SU-DHL-6 (cell line): ENCODE data around the gene TLCD3B.
"Not testable (repeated sequence)": the region's sequence is repeated elsewhere in the genome, so short reads cannot be mapped to it uniquely, and the experiment has no call there.

ENCODE experiments used
- H2AFZ ChIP-seq: fragments of 200-600 bp; sonication (generic); 2 replicates; pipeline ENCODE4 v1.6.1; 2014; ENCODE audit warnings: low read depth, mild to moderate bottlenecking, moderate library complexity, mixed read lengths, antibody characterized with exemption, low read length; ENCODE audit not compliant: severe bottlenecking
- H3F3A ChIP-seq: fragments of 200-600 bp; shearing (Covaris generic); 2 replicates; pipeline ENCODE4 v1.6.0; 2016; ENCODE audit warnings: antibody characterized with exemption, mild to moderate bottlenecking; ENCODE audit not compliant: insufficient read depth
- H3K27ac ChIP-seq: fragments of 200-600 bp; sonication (generic); 2 replicates; pipeline ENCODE4 v1.5.1; 2016; ENCODE audit warnings: low read depth, mild to moderate bottlenecking, low read length, moderate library complexity, mixed read lengths
- H3K27me3 ChIP-seq: fragments of 200-600 bp; sonication (generic), shearing (Covaris generic); 2 replicates; pipeline ENCODE4 v1.6.0; 2014; ENCODE audit warnings: mild to moderate bottlenecking, low read length
- H3K36me3 ChIP-seq: fragments of 200-600 bp; sonication (generic); 2 replicates; pipeline ENCODE4 v1.6.1; 2014; ENCODE audit warnings: mild to moderate bottlenecking, low read length, mixed read lengths
- H3K4me2 ChIP-seq: fragments of 300-600, 200-600 bp; shearing (Covaris generic), sonication (generic); 2 replicates; pipeline ENCODE4 v1.6.0; 2014; ENCODE audit warnings: low read length, low read depth, mild to moderate bottlenecking; ENCODE audit not compliant: poor library complexity, severe bottlenecking
- H3K4me3 ChIP-seq: fragments of 200-600 bp; sonication (generic); 2 replicates; pipeline ENCODE4 v1.5.1; 2014; ENCODE audit warnings: antibody characterized with exemption, low read length, mild to moderate bottlenecking, mixed read lengths; ENCODE audit not compliant: insufficient read depth, poor library complexity, severe bottlenecking
- H3K79me2 ChIP-seq: fragments of 200-600 bp; sonication (generic); 2 replicates; pipeline ENCODE4 v1.6.1; 2014; ENCODE audit warnings: mild to moderate bottlenecking, low read length, moderate library complexity; ENCODE audit not compliant: insufficient read depth
- H3K9ac ChIP-seq: fragments of 200-600 bp; sonication (generic); 2 replicates; pipeline ENCODE4 v1.7.0; 2014; ENCODE audit warnings: mild to moderate bottlenecking, low read length
- H3K9me2 ChIP-seq: fragments of 200-600 bp; sonication (generic); replicated peaks from 2 replicates; pipeline ENCODE4 v1.6.1; 2014; ENCODE audit warnings: low read length; ENCODE audit not compliant: insufficient read depth
- H3K9me3 ChIP-seq: fragments of 200-600 bp; sonication (generic); 2 replicates; pipeline ENCODE4 v1.6.1; 2014; ENCODE audit warnings: low read length, mixed read lengths; ENCODE audit not compliant: insufficient read depth
- H4K20me1 ChIP-seq: fragments of 200-600 bp; sonication (generic); 2 replicates; pipeline ENCODE4 v1.6.1; 2014; ENCODE audit warnings: low read depth, mild to moderate bottlenecking, antibody characterized with exemption, low read length, moderate library complexity, mixed read lengths
- CTCF ChIP-seq: fragments of 200-600 bp; sonication (generic); IDR thresholded peaks from one replicate; pipeline ENCODE4 v1.5.1; 2017; ENCODE audit warnings: antibody characterized with exemption, mild to moderate bottlenecking, low read length, moderate library complexity; ENCODE audit not compliant: insufficient read depth, poor library complexity, severe bottlenecking
- EZH2phosphoT487 ChIP-seq: fragments of 200-600 bp; sonication (generic), shearing (Covaris generic); conservative IDR thresholded peaks from 2 replicates; pipeline ENCODE4 v1.6.1; 2018; ENCODE audit warnings: mild to moderate bottlenecking, antibody characterized with exemption, low read length, moderate library complexity, mixed read lengths

TLCD3B gene

GRCh38 chr16:30046588-30046987 lies 15.5 kb upstream of the TLCD3B start:
- Histone ChIP-seq H3K79me2 (no peaks in the 10 kb centered on the region), H3K9me3 (no peaks in the 10 kb centered on the region), H3K4me2 (no peak overlapping the region), H4K20me1 (no peaks in the 10 kb centered on the region), H3K9me2 (no peaks in the 10 kb centered on the region), H3K4me3 (no peak overlapping the region), H3K27me3 (no peaks in the 10 kb centered on the region), H3K36me3 (no peaks in the 10 kb centered on the region), H3K9ac (no peak overlapping the region), H3F3A (no peaks in the 10 kb centered on the region), H2AFZ (no peak overlapping the region), H3K27ac (no peak overlapping the region)
- TF ChIP-seq EZH2phosphoT487 (no peak), CTCF (no peak)

GRCh38 chr16:30046178-30046577 lies 15.1 kb upstream of the TLCD3B start:
- no peak overlapping the region for H3K4me3 ChIP-seq
- no peaks in the 10 kb centered on the region for H3F3A ChIP-seq
- no peak overlapping the region for H3K27ac ChIP-seq
- H2AFZ ChIP-seq, result no peak overlapping the region
- TF ChIP-seq EZH2phosphoT487 (no peak), CTCF (no peak)
- H3K9me3 ChIP-seq, result no peaks in the 10 kb centered on the region
- no peaks in the 10 kb centered on the region for H3K27me3 ChIP-seq
- H3K4me2 ChIP-seq, result no peak overlapping the region
- H3K9me2 ChIP-seq, result no peaks in the 10 kb centered on the region
- no peaks in the 10 kb centered on the region for H3K36me3 ChIP-seq
- no peaks in the 10 kb centered on the region for H3K79me2 ChIP-seq
- H4K20me1 ChIP-seq, result no peaks in the 10 kb centered on the region
- H3K9ac ChIP-seq, result no peak overlapping the region

- no peaks in the 10 kb centered on the region for H4K20me1 ChIP-seq
- no peaks in the 10 kb centered on the region for H3F3A ChIP-seq
- H3K79me2 ChIP-seq, result no peaks in the 10 kb centered on the region
- H3K9me2 ChIP-seq, result no peaks in the 10 kb centered on the region
- no peak overlapping the region for H3K4me2 ChIP-seq
- no peaks in the 10 kb centered on the region for H3K9me3 ChIP-seq
- H3K9ac ChIP-seq, result no peak overlapping the region
- H3K27me3 ChIP-seq, result no peaks in the 10 kb centered on the region
- H3K4me3 ChIP-seq, result no peak overlapping the region
- H3K36me3 ChIP-seq, result no peaks in the 10 kb centered on the region
- H3K27ac ChIP-seq, result no peak overlapping the region
- TF ChIP-seq CTCF, result no peak
- no peak for TF ChIP-seq EZH2phosphoT487
- no peak overlapping the region for H2AFZ ChIP-seq
Observed at GRCh38 chr16:30041841-30042240, 10.8 kb upstream of the TLCD3B start.

- H3K79me2 ChIP-seq, H3K9ac ChIP-seq, H3K27me3 ChIP-seq, H3K9me3 ChIP-seq, H4K20me1 ChIP-seq, H3K9me2 ChIP-seq, H3K4me2 ChIP-seq, H3K27ac ChIP-seq, H3K36me3 ChIP-seq, H3K4me3 ChIP-seq, H2AFZ ChIP-seq, H3F3A ChIP-seq: not testable (repeated sequence)
Observed at GRCh38 chr16:30040690-30041089, 9.6 kb upstream of the TLCD3B start.
